ENCODE measurements around the gene CNR2. TPM values are rescaled to one million over a fixed set of nuclear protein-coding genes. Genes with fewer than 3 reads are reported as not detected.

CNR2 gene
- total RNA-seq: not detected in 2 replicates

GRCh38 chr1:23913212-23913880, at the start of gene CNR2:
Gene CNR2 (minus strand): TSS chr1:23913362. CDS start chr1:23875617, 37,745 bp downstream.

DNA sequence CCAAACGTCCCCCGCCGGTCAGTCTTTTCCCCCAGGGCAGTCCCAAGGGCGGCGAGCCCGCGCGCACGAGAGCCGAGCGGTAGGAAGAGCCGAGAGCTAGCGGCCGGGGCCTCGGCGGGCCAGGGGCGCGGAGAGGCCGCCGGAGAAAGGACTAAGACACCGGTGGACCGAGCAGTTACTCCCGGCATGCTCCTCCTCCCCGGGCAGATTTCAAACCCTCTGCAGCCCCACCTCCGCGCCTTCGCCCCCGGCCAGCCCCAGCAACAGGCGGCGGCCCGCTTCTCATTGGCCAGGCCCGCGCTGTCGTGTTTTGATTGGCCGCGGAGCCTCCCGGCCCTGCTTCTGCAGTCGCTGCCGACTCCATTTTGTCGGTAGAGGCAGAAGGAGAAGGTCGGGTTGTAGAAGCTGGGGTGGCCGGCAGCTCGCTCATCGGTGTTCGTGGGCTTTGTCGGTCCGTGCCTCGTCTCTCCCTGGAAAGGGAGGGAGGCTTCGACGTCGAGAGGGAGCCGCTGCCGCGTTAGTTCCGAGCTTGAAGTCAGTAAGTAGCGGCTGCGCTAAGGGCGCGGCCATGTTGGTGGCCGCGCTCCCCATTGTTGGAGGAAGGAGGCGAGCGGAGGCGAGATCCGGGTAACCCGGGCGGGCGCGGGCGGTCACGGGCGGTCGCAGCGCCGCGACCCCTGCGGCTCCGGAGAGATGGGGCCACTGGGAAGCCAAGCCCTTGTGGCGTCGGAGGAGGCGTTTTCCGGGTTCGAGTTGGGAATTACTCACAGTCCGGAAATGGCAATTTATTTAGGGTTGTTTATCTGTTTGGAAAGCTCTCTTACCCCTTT, 46.5 kb upstream of the CNR2 start, which contains the start of gene PNRC2:
Gene PNRC2 (plus strand): TSS at position 368 of the 830 bp plus-strand sequence. CDS start 1,630 bp downstream, outside the sequence.

GRCh38 chr1:23867895-23868556, 45.1 kb downstream of the CNR2 start, which contains the start of gene FUCA1:
Gene FUCA1 (minus strand): TSS chr1:23868290. CDS start chr1:23868286, 4 bp downstream.

GRCh38 chr1:23825076-23825761, 87.9 kb downstream of the CNR2 start, which contains the start of gene HMGCL:
Gene HMGCL (minus strand): TSS chr1:23825429. CDS start chr1:23825415, 14 bp downstream.

Other genes starting within 250 kb of the CNR2 start
- 750 and 1,055 TPM in 2 replicates for gene RPL11, start 221.6 kb downstream of the CNR2 start, total RNA-seq
- gene ELOA, start 169.9 kb downstream of the CNR2 start, total RNA-seq: 22.7 and 28.0 TPM in 2 replicates
- 47.4 and 50.0 TPM in 2 replicates for gene PITHD1, start 134.9 kb downstream of the CNR2 start, total RNA-seq
- 28.2 and 46.8 TPM in 2 replicates for gene LYPLA2, start 122.2 kb downstream of the CNR2 start, total RNA-seq
- gene GALE, start 112.6 kb downstream of the CNR2 start, total RNA-seq: 16.9 and 28.1 TPM in 2 replicates
- 84.5 and 86.0 TPM in 2 replicates for gene HMGCL, start 87.9 kb downstream of the CNR2 start, total RNA-seq
- gene FUCA1, start 45.1 kb downstream of the CNR2 start, total RNA-seq: 2.2 and 7.4 TPM in 2 replicates
- 76.9 and 128 TPM in 2 replicates for gene PNRC2, start 46.5 kb upstream of the CNR2 start, total RNA-seq
- gene SRSF10, start 67.0 kb upstream of the CNR2 start, total RNA-seq: 65.0 and 102 TPM in 2 replicates
- not detected in 2 replicates for gene MYOM3, start 198.8 kb upstream of the CNR2 start, total RNA-seq
- gene IL22RA1, start 229.8 kb upstream of the CNR2 start, total RNA-seq: 0.15 and 0.17 TPM in 2 replicates

All from smooth muscle cell of trachea (primary cell).